Stomach (tissue), 4 donors: ENCODE data around the gene CHRNA5.

ENCODE experiments used
- EP300 ChIP-seq: sonication (generic); formaldehyde crosslinking; IDR thresholded peaks from one replicate; pipeline ENCODE4 v1.6.1; 2017; ENCODE audit warnings: antibody characterized with exemption
- POLR2A ChIP-seq, 4 donors: fragments of 450-650 bp; IDR thresholded peaks; one replicate each; pipeline ENCODE4 v1.6.1; 2016; ENCODE audit warnings: antibody characterized with exemption in 4 of 4, control low read depth in 2 of 4, mild to moderate bottlenecking in 1 of 4, moderate library complexity in 1 of 4

- TF ChIP-seq EP300 (no peak), POLR2A (IDR thresholded peaks at IDR 0.05) (no peak)
Measured at GRCh38 chr15:78561490-78561889, 3.8 kb upstream of the CHRNA5 start.
